SK-N-MC (cell line): ENCODE data around the gene SCAMP3.

Experiments
- DNase-seq: peaks from one replicate; pipeline ENCODE4 v3.0.0-alpha.2; 2011; ENCODE audit warnings: low read depth, low spot score
- H3K27ac ChIP-seq: fragments of 200-600 bp; sonication (generic); 2 replicates; pipeline ENCODE4 v1.5.1; 2016; ENCODE audit warnings: mixed run types
- H3K36me3 ChIP-seq: fragments of 200-600 bp; sonication (generic); 2 replicates; pipeline ENCODE4 v1.6.1; 2017; ENCODE audit warnings: antibody characterized with exemption, low read length, mixed read lengths; ENCODE audit not compliant: insufficient read depth
- H3K4me3 ChIP-seq: fragments of 200-600 bp; sonication (generic); 2 replicates; pipeline ENCODE4 v1.5.1; 2016
- H3K9ac ChIP-seq: fragments of 200-600 bp; sonication (generic); 2 replicates; pipeline ENCODE4 v1.8.0; 2017; ENCODE audit warnings: mixed run types, mixed read lengths; ENCODE audit not compliant: insufficient read length
- H3K9me3 ChIP-seq: fragments of 200-600 bp; sonication (generic); 2 replicates; pipeline ENCODE4 v1.6.1; 2017; ENCODE audit warnings: low read depth, mild to moderate bottlenecking, antibody characterized with exemption, low read length, moderate library complexity, mixed read lengths
- EZH2 ChIP-seq: fragments of 200-600 bp; sonication (generic); IDR thresholded peaks from one replicate; pipeline ENCODE4 v1.6.1; 2017; ENCODE audit warnings: antibody characterized with exemption
- FOXP2 ChIP-seq: optimal IDR thresholded peaks from 2 replicates; pipeline ENCODE3; 2011; ENCODE audit warnings: mild to moderate bottlenecking, moderate library complexity; ENCODE audit not compliant: insufficient read depth; ENCODE audit errors: extremely low read length, control extremely low read depth
- POLR2AphosphoS5 ChIP-seq: IDR thresholded peaks from 2 replicates; pipeline ENCODE4 v1.6.1; 2012; ENCODE audit warnings: mild to moderate bottlenecking, low read depth, low read length, borderline replicate concordance

SCAMP3 gene

DNA sequence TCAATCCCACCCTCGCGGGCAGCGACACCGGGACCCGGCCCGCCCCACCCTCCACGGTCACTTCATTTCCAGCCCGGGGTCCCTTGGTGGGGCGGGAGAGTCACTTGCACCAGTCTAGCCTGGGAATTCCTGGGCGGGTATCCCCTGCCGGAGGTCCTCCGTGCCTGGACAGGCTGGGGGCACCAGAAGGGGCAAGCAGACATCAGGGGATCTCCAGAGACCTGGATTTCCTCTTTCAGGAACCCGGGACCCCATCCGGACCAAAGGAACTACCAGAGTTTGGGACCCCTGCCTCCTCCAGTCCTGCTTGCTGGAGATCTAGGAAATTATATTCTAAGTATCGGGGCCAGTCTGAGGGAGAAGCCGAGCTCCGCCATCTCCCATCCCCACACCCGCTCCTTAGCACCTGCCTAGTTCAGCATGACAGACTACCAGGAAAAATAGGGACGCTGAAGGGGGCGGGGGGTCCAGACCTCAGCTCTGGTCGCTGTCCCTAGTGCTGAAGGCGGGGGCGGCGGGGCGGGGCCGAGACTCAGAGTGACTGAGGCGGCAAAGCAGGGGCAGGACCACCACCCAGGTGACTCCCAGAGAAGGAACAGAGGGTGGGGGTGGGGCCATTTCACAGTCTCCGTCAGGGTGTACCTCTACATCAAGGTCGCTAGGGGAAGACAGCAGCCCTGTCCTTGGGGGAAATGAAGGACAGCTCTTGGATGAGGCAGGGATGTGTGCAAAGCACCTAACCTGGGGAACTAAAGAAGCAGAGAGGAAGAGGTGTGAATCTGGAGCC is 15.9 kb upstream of the SCAMP3 start:
- H3K9ac ChIP-seq, result peak overlapping the region; percentile 51
- H3K9me3 ChIP-seq, result no peaks in the 10 kb centered on the region
- no peak for DNase-seq
- H3K4me3 ChIP-seq, result peak overlapping the region; percentile 93
- no peak overlapping the region for H3K27ac ChIP-seq
- TF ChIP-seq POLR2AphosphoS5 (no peak), EZH2 (no peak), FOXP2 (no peak)
- H3K36me3 ChIP-seq, result no peaks in the 10 kb centered on the region

- H3K27ac ChIP-seq, result 0 out of 2 replicates have a peak within 1 kb of the TSS, but pooled peaks have one; percentile 9
These were observed 15.1 kb upstream of the SCAMP3 start, which contains the start of gene HCN3 for GRCh38 chr1:155277070-155277901. Gene HCN3, plus strand, starts transcription at chr1:155277463. Its CDS starts 128 bp downstream, at chr1:155277591.

DNA sequence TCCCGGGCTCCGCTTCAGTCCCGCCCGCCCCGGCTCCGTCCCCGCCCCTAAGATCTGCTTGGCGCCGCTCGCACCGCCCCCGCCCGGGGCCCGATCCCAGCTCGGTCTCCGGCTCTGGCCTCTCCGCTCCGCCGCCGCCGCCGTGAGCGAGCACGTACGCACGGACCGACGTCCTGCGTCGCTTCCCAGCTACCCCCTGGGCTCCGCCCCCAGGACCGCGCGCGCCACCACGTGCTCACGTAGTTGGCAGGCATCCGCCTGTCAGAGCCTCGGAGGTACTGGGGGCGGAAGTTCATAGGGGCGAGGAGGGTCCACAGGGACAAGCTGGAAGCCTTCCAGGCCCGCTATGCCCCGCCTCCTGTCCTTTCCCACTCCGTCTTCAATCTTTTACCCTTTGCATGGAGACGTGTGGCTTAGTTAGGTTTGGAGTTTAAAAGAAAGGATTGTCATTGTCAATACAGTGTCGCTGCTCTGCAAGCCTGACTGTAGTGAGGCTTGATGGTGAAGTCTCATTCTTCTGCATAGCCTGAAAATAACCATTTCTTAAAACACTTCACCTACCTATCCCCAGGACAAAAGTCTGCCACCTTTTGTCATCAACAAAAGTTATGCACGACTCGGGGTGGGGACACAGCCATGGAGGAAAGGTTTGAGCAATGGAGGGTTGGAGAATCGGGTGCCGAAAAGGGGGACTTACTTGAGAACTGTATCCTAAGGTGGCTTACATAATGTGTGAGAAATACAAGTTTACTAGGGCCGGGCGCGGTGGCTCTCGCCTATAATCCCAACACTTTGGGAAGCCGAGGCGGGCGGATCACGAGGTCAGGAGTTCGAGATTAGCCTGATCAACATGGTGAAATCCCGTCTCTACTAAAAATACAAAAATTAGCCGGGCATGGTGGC is 11.4 kb upstream of the SCAMP3 start, which contains the start of gene CLK2:
Gene CLK2, minus strand, starts transcription at position 162 of the 903 bp plus-strand sequence. CDS start 2,527 bp downstream, outside the sequence.
- no peaks in the 10 kb centered on the region for H3K9me3 ChIP-seq
- H3K9ac ChIP-seq, result peak within 1 kb of the TSS; percentile 92
- DNase-seq, result peak; percentile 57
- TF ChIP-seq POLR2AphosphoS5, result peak; percentile 88
- peak; percentile 60 for TF ChIP-seq FOXP2
- no peak for TF ChIP-seq EZH2
- H3K36me3 ChIP-seq, result peaks cover 29% of the 10 kb centered on the region
- H3K27ac ChIP-seq, result peak within 1 kb of the TSS; percentile 84
- H3K4me3 ChIP-seq, result peak within 1 kb of the TSS; percentile 98

More at GRCh38 chr1:155277070-155277901, 15.1 kb upstream of the SCAMP3 start, which contains the start of gene HCN3:
- H3K4me3 ChIP-seq, result peak within 1 kb of the TSS; percentile 93
- TF ChIP-seq EZH2 (no peak), POLR2AphosphoS5 (no peak), FOXP2 (no peak)
- peak; percentile 85 for DNase-seq
- no peaks in the 10 kb centered on the region for H3K36me3 ChIP-seq
- H3K9me3 ChIP-seq, result no peaks in the 10 kb centered on the region
- H3K9ac ChIP-seq, result peak within 1 kb of the TSS; percentile 51

DNA sequence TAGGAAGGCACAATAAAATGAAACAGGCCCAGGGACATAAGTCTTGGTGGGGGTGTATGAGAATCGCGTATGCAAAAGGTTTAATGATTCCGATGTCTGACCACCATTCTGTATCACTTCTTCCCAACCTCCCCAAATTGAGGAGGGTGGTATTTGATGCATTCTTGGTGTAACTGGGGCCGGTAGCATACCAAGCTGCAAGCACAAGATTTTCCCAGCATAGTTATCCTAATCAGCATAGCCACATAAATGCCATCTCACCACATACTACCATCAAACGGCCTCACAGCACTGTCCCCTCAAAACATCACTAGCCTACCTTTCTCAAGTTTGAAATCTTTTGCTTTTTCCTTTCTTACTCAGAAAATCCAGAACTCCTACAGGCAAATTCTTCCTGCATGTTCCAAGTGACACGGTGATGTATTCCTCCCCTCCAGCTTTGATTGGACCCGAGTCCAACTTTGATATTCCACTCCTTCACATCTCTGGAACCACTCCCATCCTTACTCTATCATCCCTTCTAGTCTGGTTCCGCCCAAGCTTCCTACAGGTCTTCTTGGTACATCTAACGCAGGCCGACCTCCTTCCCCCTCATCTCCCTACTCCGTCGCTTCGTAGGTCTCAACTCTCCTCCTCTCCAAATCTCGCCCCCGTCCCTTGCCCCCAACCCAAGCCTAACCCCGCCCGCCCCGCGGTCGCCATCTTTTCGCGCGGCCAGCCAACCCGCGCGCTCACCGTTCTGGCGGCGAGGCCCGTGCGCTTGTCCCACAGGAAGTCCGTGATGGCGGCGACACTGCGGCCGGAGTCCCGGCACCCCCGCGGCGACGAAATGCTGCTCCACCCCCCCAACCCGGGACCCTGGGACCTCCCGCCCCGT is 10.5 kb upstream of the SCAMP3 start:
- Histone ChIP-seq H3K9me3 (no peaks in the 10 kb centered on the region), H3K9ac (peak overlapping the region; percentile 92), H3K27ac (peak overlapping the region; percentile 84), H3K36me3 (peaks cover 38% of the 10 kb centered on the region), H3K4me3 (peak overlapping the region; percentile 98)
- DNase-seq, result no peak
- TF ChIP-seq FOXP2 (no peak), EZH2 (no peak), POLR2AphosphoS5 (no peak)

DNA sequence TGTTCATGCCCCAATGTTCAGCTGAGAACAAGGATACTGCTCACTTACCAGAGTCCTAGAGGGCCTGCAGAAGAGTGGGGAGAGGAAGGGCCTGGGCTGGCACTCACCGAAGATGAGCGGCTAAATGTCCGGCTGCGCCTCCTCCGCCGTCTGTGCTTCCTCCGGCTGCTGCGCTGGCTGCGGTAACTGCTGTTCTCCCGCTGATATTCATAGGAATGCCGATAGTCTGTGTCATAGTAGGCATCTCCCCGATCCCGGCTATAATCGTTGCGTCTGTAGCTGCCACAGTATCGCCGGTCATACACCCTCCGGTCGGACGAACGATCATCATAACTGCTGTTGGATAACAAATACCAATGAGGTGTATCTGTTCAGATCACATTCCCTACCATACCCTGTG is 7.2 kb upstream of the SCAMP3 start:
- H3K9ac ChIP-seq, result no peak overlapping the region
- H3K36me3 ChIP-seq, result peaks cover 65% of the 10 kb centered on the region
- no peak overlapping the region for H3K27ac ChIP-seq

DNA sequence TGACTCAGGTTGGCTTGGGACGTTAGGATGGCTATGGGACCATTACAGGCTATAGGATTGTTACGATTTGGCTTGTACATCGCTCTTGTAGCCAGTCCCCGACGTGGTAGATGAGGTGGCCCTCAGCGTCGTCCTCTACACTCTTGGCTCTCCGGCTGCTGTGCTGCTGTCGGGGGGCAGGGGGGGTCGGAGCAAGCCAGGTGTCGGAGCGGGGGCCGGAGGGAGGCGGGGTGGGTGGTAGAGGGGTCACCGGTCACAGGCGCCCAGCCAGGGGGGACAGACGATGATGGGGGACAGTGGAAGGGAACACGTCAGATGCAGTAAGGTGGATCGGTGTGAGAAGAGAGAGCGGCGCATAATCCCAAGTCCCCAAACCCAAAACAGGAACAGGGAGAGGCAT is 6.5 kb upstream of the SCAMP3 start:
- peaks cover 73% of the 10 kb centered on the region for H3K36me3 ChIP-seq
- no peak overlapping the region for H3K4me3 ChIP-seq
- no peak for DNase-seq
- TF ChIP-seq FOXP2 (no peak), EZH2 (no peak), POLR2AphosphoS5 (no peak)
- H3K9ac ChIP-seq, result no peak overlapping the region
- no peak overlapping the region for H3K27ac ChIP-seq
- H3K9me3 ChIP-seq, result no peaks in the 10 kb centered on the region

More for the DNA sequence above, 7.2 kb upstream of the SCAMP3 start:
- Histone ChIP-seq H3K4me3 (no peak overlapping the region), H3K9me3 (no peaks in the 10 kb centered on the region)
- no peak for TF ChIP-seq EZH2
- TF ChIP-seq POLR2AphosphoS5, result no peak
- no peak for TF ChIP-seq FOXP2
- DNase-seq, result no peak

GRCh38 chr1:155267373-155267772 is 5.2 kb upstream of the SCAMP3 start:
- H3K27ac ChIP-seq, result no peak overlapping the region
- H3K4me3 ChIP-seq, result no peak overlapping the region
- TF ChIP-seq POLR2AphosphoS5, result no peak
- TF ChIP-seq EZH2, result no peak
- TF ChIP-seq FOXP2, result no peak
- no peaks in the 10 kb centered on the region for H3K9me3 ChIP-seq
- H3K36me3 ChIP-seq, result peaks cover 83% of the 10 kb centered on the region
- H3K9ac ChIP-seq, result no peak overlapping the region
- DNase-seq, result no peak
